Measurements from ENCODE around the gene TBC1D1.

TBC1D1 gene

DNA sequence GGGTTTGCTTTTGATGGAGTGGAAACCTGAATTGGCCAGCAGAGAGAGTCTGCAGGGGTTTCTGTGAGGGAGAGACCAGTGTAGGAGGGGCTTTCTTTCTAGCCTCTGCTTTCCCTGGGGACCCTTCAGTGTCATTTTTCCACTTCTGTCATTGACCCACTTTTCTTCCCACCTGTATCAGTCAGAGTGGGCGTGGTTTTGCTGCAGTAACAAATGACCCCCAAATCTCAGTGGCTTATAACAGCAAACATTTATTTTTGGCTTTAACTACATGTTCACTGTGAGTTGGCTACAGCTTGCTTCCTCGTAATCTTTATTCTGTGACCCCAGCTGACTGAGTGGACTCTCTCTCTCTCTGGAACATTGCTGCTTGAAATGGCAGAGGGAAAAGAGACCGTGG is 43.7 kb downstream of the TBC1D1 start:
- Histone ChIP-seq H3K36me3 (ENCODE audit: control insufficient read depth in 2 of 2, insufficient read depth in 1 of 2, low read length in 2 of 2) (no peaks in the 10 kb centered on the region), H3K4me1 (ENCODE audit: control insufficient read depth, insufficient read depth, low read length) (peaks cover 2% of the 10 kb centered on the region; the same call in 1 of the 2 replicates), H3K27ac (ENCODE audit: extremely low read depth, low read depth, low read length) (no peak overlapping the region), H3K4me3 (ENCODE audit: low read depth, low read length) (no peak overlapping the region), H3K9me3 (ENCODE audit: control insufficient read depth, insufficient read depth, low read depth, low read length) (no peaks in the 10 kb centered on the region)
- ChIA-PET CTCF (interaction anchor here (0.6 kb wide), 1 partner anchor 23 kb away, joined by 3 read pairs; no protein-coding TSS in a partner anchor), POLR2A (no interaction called here)
- TF ChIP-seq, protein P1, sequence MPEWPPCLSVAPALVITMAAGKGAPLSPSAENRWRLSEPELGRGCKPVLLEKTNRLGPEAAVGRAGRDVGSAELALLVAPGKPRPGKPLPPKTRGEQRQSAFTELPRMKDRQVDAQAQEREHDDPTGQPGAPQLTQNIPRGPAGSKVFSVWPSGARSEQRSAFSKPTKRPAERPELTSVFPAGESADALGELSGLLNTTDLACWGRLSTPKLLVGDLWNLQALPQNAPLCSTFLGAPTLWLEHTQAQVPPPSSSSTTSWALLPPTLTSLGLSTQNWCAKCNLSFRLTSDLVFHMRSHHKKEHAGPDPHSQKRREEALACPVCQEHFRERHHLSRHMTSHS (tag by site-specific recombination; IDR thresholded peaks at IDR 0.05) = no peak
- TF ChIP-seq, protein P2, sequence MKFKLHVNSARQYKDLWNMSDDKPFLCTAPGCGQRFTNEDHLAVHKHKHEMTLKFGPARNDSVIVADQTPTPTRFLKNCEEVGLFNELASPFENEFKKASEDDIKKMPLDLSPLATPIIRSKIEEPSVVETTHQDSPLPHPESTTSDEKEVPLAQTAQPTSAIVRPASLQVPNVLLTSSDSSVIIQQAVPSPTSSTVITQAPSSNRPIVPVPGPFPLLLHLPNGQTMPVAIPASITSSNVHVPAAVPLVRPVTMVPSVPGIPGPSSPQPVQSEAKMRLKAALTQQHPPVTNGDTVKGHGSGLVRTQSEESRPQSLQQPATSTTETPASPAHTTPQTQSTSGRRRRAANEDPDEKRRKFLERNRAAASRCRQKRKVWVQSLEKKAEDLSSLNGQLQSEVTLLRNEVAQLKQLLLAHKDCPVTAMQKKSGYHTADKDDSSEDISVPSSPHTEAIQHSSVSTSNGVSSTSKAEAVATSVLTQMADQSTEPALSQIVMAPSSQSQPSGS (tag by site-specific recombination; IDR thresholded peaks at IDR 0.05; ENCODE audit: low read depth) = no peak
- no peak for TF ChIP-seq KLF8 (tag by site-specific recombination; IDR thresholded peaks at IDR 0.05)
- TF ChIP-seq WT1 (tag by site-specific recombination; IDR thresholded peaks at IDR 0.05) = no peak
- no peak for TF ChIP-seq ZNF776 (tag by site-specific recombination; IDR thresholded peaks at IDR 0.05; ENCODE audit: borderline replicate concordance)
- no peak for TF ChIP-seq ZNF561 (tag by site-specific recombination; IDR thresholded peaks at IDR 0.05; ENCODE audit: borderline replicate concordance)
- TF ChIP-seq, protein P3, sequence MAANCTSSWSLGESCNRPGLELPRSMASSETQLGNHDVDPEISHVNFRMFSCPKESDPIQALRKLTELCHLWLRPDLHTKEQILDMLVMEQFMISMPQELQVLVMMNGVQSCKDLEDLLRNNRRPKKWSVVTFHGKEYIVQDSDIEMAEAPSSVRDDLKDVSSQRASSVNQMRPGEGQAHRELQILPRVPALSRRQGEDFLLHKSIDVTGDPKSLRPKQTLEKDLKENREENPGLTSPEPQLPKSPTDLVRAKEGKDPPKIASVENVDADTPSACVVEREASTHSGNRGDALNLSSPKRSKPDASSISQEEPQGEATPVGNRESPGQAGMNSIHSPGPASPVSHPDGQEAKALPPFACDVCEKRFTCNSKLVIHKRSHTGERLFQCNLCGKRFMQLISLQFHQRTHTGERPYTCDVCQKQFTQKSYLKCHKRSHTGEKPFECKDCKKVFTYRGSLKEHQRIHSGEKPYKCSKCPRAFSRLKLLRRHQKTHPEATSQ (tag by site-specific recombination; IDR thresholded peaks at IDR 0.05) = no peak
- TF ChIP-seq, protein P4, sequence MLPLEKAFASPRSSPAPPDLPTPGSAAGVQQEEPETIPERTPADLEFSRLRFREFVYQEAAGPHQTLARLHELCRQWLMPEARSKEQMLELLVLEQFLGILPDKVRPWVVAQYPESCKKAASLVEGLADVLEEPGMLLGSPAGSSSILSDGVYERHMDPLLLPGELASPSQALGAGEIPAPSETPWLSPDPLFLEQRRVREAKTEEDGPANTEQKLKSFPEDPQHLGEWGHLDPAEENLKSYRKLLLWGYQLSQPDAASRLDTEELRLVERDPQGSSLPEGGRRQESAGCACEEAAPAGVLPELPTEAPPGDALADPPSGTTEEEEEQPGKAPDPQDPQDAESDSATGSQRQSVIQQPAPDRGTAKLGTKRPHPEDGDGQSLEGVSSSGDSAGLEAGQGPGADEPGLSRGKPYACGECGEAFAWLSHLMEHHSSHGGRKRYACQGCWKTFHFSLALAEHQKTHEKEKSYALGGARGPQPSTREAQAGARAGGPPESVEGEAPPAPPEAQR (tag by site-specific recombination; IDR thresholded peaks at IDR 0.05) = no peak
- TF ChIP-seq KLF9 (tag by site-specific recombination; IDR thresholded peaks at IDR 0.05; ENCODE audit: low read depth) = no peak

DNA sequence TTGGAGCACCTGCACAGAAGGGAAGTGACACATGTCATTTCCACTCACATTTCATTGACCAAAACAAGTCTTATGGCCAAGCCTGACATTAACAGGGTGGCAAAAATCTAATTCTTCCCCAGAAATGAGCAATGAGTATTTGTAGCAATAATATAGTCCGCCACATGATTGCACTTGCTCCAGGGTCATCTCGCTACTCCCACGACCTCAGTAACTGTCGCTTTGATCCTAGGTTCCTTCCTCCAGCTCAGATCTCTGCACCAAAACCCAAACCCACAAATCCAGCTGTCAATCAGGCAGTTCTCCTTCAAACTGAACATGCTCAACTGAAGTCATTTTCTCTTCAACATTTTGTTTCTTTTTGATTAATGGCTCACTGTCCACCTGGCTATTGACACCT is 44.1 kb downstream of the TBC1D1 start:
- Histone ChIP-seq H3K36me3 (ENCODE audit: control insufficient read depth in 2 of 2, insufficient read depth in 1 of 2, low read length in 2 of 2) (no peaks in the 10 kb centered on the region), H3K9me3 (ENCODE audit: control insufficient read depth, insufficient read depth, low read depth, low read length) (no peaks in the 10 kb centered on the region), H3K27ac (ENCODE audit: extremely low read depth, low read depth, low read length) (no peak overlapping the region), H3K4me3 (ENCODE audit: low read depth, low read length) (no peak overlapping the region), H3K4me1 (ENCODE audit: control insufficient read depth, insufficient read depth, low read length) (peaks cover 2% of the 10 kb centered on the region; the same call in 1 of the 2 replicates)
- TF ChIP-seq, protein P5, sequence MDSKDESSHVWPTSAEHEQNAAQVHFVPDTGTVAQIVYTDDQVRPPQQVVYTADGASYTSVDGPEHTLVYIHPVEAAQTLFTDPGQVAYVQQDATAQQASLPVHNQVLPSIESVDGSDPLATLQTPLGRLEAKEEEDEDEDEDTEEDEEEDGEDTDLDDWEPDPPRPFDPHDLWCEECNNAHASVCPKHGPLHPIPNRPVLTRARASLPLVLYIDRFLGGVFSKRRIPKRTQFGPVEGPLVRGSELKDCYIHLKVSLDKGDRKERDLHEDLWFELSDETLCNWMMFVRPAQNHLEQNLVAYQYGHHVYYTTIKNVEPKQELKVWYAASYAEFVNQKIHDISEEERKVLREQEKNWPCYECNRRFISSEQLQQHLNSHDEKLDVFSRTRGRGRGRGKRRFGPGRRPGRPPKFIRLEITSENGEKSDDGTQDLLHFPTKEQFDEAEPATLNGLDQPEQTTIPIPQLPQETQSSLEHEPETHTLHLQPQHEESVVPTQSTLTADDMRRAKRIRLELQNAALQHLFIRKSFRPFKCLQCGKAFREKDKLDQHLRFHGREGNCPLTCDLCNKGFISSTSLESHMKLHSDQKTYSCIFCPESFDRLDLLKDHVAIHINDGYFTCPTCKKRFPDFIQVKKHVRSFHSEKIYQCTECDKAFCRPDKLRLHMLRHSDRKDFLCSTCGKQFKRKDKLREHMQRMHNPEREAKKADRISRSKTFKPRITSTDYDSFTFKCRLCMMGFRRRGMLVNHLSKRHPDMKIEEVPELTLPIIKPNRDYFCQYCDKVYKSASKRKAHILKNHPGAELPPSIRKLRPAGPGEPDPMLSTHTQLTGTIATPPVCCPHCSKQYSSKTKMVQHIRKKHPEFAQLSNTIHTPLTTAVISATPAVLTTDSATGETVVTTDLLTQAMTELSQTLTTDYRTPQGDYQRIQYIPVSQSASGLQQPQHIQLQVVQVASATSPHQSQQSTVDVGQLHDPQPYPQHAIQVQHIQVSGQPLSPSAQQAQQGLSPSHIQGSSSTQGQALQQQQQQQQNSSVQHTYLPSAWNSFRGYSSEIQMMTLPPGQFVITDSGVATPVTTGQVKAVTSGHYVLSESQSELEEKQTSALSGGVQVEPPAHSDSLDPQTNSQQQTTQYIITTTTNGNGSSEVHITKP (tag by site-specific recombination; IDR thresholded peaks at IDR 0.05) = no peak
- TF ChIP-seq, protein P6, sequence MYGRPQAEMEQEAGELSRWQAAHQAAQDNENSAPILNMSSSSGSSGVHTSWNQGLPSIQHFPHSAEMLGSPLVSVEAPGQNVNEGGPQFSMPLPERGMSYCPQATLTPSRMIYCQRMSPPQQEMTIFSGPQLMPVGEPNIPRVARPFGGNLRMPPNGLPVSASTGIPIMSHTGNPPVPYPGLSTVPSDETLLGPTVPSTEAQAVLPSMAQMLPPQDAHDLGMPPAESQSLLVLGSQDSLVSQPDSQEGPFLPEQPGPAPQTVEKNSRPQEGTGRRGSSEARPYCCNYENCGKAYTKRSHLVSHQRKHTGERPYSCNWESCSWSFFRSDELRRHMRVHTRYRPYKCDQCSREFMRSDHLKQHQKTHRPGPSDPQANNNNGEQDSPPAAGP (tag by site-specific recombination; IDR thresholded peaks at IDR 0.05) = no peak
- TF ChIP-seq, protein P7, sequence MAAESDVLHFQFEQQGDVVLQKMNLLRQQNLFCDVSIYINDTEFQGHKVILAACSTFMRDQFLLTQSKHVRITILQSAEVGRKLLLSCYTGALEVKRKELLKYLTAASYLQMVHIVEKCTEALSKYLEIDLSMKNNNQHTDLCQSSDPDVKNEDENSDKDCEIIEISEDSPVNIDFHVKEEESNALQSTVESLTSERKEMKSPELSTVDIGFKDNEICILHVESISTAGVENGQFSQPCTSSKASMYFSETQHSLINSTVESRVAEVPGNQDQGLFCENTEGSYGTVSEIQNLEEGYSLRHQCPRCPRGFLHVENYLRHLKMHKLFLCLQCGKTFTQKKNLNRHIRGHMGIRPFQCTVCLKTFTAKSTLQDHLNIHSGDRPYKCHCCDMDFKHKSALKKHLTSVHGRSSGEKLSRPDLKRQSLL (tag by site-specific recombination; IDR thresholded peaks at IDR 0.05) = no peak
- TF ChIP-seq, protein P4 (tag by site-specific recombination; IDR thresholded peaks at IDR 0.05) = no peak
- TF ChIP-seq TCF7L2 (IDR thresholded peaks at IDR 0.05; ENCODE audit: borderline replicate concordance, low read depth, low read length) = no peak
- TF ChIP-seq, protein P3 (tag by site-specific recombination; IDR thresholded peaks at IDR 0.05) = no peak
- no peak for TF ChIP-seq ZNF658 (tag by site-specific recombination; IDR thresholded peaks at IDR 0.05)
- no peak for TF ChIP-seq ZNF426 (tag by site-specific recombination; IDR thresholded peaks at IDR 0.05)
- TF ChIP-seq ZNF473 (tag by site-specific recombination; IDR thresholded peaks at IDR 0.05) = no peak
- TF ChIP-seq ZNF785 (tag by site-specific recombination; IDR thresholded peaks at IDR 0.05) = no peak
- no peak for TF ChIP-seq ZNF548 (tag by site-specific recombination; IDR thresholded peaks at IDR 0.05)
- ChIA-PET CTCF (interaction anchor here (0.6 kb wide), 1 partner anchor 23 kb away, joined by 3 read pairs; no protein-coding TSS in a partner anchor), POLR2A (no interaction called here)
